ENCODE measurements around the gene CSNK1A1. TPM values are rescaled to one million over a fixed set of nuclear protein-coding genes. Genes with fewer than 3 reads are reported as not detected.

Gene CSNK1A1
- total and polyA plus RNA-seq, 2 donors from 2014 or later: 63.9 to 221 TPM

DNA sequence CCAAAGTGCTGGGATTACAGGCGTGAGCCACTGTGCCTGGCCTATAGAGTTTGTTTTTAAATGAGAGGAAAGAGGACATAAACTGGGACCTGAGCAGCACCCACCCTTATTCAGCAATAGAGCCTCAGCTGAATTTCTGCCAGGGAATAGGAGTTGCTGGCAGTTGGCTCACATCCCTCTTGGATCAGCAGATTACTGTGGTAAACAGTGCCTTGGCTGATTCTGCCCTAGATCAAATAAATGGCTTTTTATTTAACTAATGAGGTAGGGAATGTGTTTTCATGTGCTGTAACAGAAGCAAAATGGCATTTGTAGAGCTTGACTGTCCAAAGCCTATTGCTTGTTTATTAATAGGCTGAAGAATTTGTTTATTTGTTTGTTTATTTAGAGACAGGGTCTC, 32.2 kb upstream of the CSNK1A1 start:
- Histone ChIP-seq H3K27ac (ENCODE audit: low read depth in 2 of 2, low read length in 2 of 2) (peak overlapping the region in 1 of 2 donors; percentile 11), H3K27me3 (ENCODE audit: control insufficient read depth, insufficient read depth, low read length) (no peaks in the 10 kb centered on the region), H3K9me3 (ENCODE audit: control insufficient read depth in 2 of 3, insufficient read depth in 1 of 3, low read length in 3 of 3) (no peaks in the 10 kb centered on the region), H3K9ac (ENCODE audit: low read length in 3 of 3) (no peak overlapping the region), H3K4me3 (ENCODE audit: low read length in 3 of 3) (no peak overlapping the region), H3K36me3 (ENCODE audit: control insufficient read depth in 2 of 3, insufficient read depth in 3 of 3, low read length in 3 of 3) (no peaks in the 10 kb centered on the region), H3K4me1 (ENCODE audit: control insufficient read depth in 2 of 3, insufficient read depth in 2 of 3, low read depth in 1 of 3, low read length in 3 of 3) (peaks cover 4 to 12% (median 8%) of the 10 kb centered on the region in 3 donors)
- FAIRE-seq: no peak
- intact Hi-C loops (cut with DNase I): no loop called here
- TF ChIP-seq, protein P1, sequence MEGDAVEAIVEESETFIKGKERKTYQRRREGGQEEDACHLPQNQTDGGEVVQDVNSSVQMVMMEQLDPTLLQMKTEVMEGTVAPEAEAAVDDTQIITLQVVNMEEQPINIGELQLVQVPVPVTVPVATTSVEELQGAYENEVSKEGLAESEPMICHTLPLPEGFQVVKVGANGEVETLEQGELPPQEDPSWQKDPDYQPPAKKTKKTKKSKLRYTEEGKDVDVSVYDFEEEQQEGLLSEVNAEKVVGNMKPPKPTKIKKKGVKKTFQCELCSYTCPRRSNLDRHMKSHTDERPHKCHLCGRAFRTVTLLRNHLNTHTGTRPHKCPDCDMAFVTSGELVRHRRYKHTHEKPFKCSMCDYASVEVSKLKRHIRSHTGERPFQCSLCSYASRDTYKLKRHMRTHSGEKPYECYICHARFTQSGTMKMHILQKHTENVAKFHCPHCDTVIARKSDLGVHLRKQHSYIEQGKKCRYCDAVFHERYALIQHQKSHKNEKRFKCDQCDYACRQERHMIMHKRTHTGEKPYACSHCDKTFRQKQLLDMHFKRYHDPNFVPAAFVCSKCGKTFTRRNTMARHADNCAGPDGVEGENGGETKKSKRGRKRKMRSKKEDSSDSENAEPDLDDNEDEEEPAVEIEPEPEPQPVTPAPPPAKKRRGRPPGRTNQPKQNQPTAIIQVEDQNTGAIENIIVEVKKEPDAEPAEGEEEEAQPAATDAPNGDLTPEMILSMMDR (IDR thresholded peaks at IDR 0.05; ENCODE audit: borderline replicate concordance, extremely low read depth, insufficient read depth): no peak
- DNase-seq: no peak

DNA sequence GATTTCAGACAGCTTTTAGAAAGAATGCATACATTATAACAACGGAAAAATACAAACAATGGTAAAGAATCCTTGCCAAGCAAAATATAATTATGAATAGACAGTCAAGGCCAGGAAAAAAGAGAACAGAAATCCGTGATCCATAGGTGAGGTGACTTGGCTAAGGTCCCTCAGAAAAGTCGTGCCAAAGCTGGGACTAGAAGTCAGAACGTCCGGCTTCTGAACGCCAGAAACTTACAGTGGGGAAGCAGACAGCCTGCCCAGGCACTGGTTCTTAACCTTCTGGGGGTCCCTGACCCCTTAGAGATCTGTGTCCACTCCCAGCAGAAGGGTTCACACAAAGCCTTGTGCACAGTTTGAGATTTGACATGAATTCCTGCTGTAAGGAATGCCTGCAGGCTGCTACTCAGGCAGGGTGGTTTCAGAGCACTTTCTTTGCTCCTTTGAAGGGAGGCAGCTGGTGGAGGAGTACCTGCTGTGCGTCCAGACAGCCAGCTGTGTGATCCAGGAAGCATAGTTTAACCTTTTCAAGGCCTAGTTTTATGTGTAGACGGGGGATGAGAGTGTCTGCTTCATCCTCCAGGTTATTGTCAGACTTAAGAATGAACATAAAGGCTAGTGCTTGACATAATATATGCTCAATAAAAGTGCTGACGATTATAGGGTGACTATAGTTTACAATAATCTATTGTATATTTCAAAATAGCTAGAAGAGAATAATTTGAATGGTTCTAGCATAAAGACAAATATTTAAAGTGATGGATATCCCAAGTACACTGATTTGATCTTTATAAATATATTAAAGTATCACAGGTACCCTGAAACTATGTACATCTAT, 30.9 kb upstream of the CSNK1A1 start:
- Histone ChIP-seq H3K4me3 (ENCODE audit: low read length in 3 of 3) (peak overlapping the region in 2 of 3 donors; percentile 60 to 65), H3K9me3 (ENCODE audit: control insufficient read depth in 2 of 3, insufficient read depth in 1 of 3, low read length in 3 of 3) (no peaks in the 10 kb centered on the region), H3K9ac (ENCODE audit: low read length in 3 of 3) (peak overlapping the region; percentile 11 to 77 (median 47)), H3K27me3 (ENCODE audit: control insufficient read depth, insufficient read depth, low read length) (no peaks in the 10 kb centered on the region), H3K36me3 (ENCODE audit: control insufficient read depth in 2 of 3, insufficient read depth in 3 of 3, low read length in 3 of 3) (no peaks in the 10 kb centered on the region), H3K27ac (ENCODE audit: low read depth in 2 of 2, low read length in 2 of 2) (peak overlapping the region; percentile 55 to 58), H3K4me1 (ENCODE audit: control insufficient read depth in 2 of 3, insufficient read depth in 2 of 3, low read depth in 1 of 3, low read length in 3 of 3) (peaks cover 4 to 12% (median 8%) of the 10 kb centered on the region in 3 donors)
- intact Hi-C loops (cut with DNase I): no loop called here
- DNase-seq (peak in 4 of 5 donors; percentile 29 to 75 (median 56)), FAIRE-seq (no peak)
- TF ChIP-seq, protein P1 (IDR thresholded peaks at IDR 0.05; ENCODE audit: borderline replicate concordance, extremely low read depth, insufficient read depth): no peak

DNA sequence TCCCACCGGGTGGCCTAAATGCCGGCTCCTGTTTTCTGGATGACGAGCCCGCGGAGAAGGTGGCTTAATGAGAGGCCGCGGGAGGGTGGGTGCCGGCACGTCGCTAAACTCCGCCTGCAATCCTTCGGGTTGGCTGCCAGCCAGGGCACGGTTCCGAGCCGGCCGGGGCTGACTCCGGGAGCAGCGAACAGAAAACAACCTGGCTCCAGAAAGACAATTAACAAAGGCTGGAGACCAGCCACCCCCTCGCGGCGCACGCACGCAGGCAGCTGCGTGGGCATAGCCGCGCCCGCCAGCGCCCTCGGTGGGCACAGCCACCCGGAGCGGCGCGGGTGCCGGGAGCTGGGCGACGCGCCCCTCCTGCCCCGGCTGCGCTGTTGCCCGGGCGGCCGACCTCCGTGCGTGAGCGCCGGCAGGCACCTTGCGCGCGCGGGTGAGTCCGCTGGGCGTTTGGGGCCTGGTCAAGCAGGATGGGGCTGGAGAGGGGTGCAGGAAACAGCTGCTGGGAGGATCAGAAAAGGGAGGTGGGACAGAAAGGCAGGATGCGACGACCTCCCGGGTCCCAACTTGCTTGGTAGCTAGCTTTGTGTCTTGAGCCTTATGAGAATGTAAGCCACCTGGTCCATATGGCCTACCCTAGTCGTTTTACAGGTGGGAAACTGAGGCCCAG, 30.1 kb upstream of the CSNK1A1 start, which contains the start of gene ARHGEF37:
ARHGEF37 (plus strand) TSS at position 307 of the 670 bp plus-strand sequence. CDS start 16,272 bp downstream, outside the sequence.
- DNase-seq: peak; percentile 76 to 95 (median 86)
- H3K36me3 ChIP-seq (ENCODE audit: control insufficient read depth in 2 of 3, insufficient read depth in 3 of 3, low read length in 3 of 3): no peaks in the 10 kb centered on the region
- peaks cover 4 to 12% (median 6%) of the 10 kb centered on the region in 3 donors for H3K4me1 ChIP-seq (ENCODE audit: control insufficient read depth in 2 of 3, insufficient read depth in 2 of 3, low read depth in 1 of 3, low read length in 3 of 3)
- TF ChIP-seq, protein P1 (IDR thresholded peaks at IDR 0.05; ENCODE audit: borderline replicate concordance, extremely low read depth, insufficient read depth): no peak
- H3K9me3 ChIP-seq (ENCODE audit: control insufficient read depth in 2 of 3, insufficient read depth in 1 of 3, low read length in 3 of 3): no peaks in the 10 kb centered on the region
- intact Hi-C loops (cut with DNase I): no loop called here
- peak within 1 kb of the TSS; percentile 60 to 65 (median 64) for H3K4me3 ChIP-seq (ENCODE audit: low read length in 3 of 3)
- H3K9ac ChIP-seq (ENCODE audit: low read length in 3 of 3): peak within 1 kb of the TSS; percentile 11 to 77 (median 47)
- no peaks in the 10 kb centered on the region for H3K27me3 ChIP-seq (ENCODE audit: control insufficient read depth, insufficient read depth, low read length)
- no peak for FAIRE-seq
- H3K27ac ChIP-seq (ENCODE audit: low read depth in 2 of 2, low read length in 2 of 2): peak within 1 kb of the TSS; percentile 55 to 58

All from kidney (tissue), 14 donors.